ENCODE results near the gene DLX2. TPM values are rescaled to one million over a fixed set of nuclear protein-coding genes. Genes with fewer than 3 reads are reported as not detected.

The DLX2 gene
- total RNA-seq, 2 donors from 2014 or later = 0.45 TPM; not detected in 1

DNA sequence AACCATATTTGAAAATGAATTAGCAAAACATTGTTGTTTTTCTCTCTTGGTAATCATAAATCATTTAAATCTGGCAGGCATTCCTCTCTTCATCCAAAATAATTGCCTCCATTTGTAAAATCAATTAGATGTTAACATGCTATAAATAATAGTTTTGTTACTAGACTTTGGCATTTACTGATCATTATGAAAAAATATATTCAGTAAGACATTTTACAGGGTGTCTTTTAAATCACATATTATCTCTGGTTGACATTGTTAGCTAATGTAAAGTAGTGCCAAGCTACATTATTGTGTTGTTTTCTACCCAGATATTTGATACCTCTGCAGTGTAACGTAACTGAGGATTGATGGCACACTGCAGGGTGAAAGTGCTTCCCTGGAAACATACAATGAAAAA lies 49.2 kb downstream of the DLX2 start:
- intact Hi-C loops (cut with DNase I) = no loop called here
- H3K9me3 ChIP-seq = no peaks in the 10 kb centered on the region
- no peaks in the 10 kb centered on the region for H3K36me3 ChIP-seq
- no peaks in the 10 kb centered on the region for H3K4me1 ChIP-seq (replicated peaks)
- H3K4me3 ChIP-seq = no peak overlapping the region
- TF ChIP-seq, protein P1, sequence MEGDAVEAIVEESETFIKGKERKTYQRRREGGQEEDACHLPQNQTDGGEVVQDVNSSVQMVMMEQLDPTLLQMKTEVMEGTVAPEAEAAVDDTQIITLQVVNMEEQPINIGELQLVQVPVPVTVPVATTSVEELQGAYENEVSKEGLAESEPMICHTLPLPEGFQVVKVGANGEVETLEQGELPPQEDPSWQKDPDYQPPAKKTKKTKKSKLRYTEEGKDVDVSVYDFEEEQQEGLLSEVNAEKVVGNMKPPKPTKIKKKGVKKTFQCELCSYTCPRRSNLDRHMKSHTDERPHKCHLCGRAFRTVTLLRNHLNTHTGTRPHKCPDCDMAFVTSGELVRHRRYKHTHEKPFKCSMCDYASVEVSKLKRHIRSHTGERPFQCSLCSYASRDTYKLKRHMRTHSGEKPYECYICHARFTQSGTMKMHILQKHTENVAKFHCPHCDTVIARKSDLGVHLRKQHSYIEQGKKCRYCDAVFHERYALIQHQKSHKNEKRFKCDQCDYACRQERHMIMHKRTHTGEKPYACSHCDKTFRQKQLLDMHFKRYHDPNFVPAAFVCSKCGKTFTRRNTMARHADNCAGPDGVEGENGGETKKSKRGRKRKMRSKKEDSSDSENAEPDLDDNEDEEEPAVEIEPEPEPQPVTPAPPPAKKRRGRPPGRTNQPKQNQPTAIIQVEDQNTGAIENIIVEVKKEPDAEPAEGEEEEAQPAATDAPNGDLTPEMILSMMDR (IDR thresholded peaks at IDR 0.05) = no peak
- TF ChIP-seq POLR2AphosphoS5 (IDR thresholded peaks at IDR 0.05) (no peak), POLR2A (IDR thresholded peaks at IDR 0.05) (no peak)
- DNase-seq (ENCODE audit: low spot score) = no peak
- H3K27ac ChIP-seq = no peak overlapping the region
- H3K27me3 ChIP-seq (replicated peaks; ENCODE audit: insufficient read depth) = no peaks in the 10 kb centered on the region
- 56% methylated on average over 1 of the region's 1 CpG for WGBS

DNA sequence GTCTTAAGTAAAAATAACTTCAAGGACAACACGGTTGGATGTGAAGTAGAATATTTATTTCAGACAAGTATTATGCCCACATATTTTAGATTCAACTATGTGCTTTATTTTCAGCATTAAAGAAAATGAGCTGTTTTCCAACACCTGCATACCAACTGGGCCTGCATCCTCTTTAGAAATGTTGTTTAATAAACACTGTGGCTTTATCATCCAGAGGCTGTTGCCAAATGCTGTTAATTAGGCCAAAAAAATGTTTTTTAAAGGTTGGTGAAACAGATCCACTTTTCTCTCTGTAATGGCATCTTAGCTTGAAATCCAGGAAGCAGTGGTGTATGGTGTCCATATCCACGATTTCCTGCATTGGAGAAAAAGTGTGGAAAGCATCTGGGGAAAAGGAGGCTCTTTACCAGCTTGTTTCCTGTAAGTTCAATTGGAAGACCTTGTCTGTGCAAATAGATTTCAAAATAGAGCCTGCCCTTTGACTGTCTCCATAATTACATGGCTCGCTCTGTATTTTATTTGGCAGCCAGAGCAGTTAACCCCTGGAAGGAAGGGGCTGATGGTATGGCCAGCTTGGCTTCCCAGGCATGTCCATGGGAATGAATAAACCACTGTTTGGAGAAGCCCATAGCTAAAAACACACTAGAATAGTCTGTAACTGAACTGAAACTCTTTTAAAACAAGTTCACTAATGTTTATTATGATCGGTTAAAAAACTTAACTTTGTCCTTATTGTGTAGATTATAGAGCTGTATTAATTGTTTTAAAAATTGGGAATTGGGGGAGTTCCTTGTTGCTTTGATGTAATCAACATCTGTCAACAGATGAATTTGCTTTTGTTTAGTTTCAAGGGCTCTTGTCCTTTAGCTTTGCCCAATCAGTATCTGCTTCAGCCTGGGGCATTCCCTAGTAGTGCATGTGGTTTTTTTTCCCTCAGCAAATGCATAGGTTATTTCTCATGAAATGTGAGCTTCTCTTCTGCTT lies 50.4 kb downstream of the DLX2 start:
- Histone ChIP-seq H3K4me3 (no peak overlapping the region), H3K36me3 (no peaks in the 10 kb centered on the region), H3K9me3 (no peaks in the 10 kb centered on the region), H3K27ac (no peak overlapping the region), H3K4me1 (replicated peaks) (no peaks in the 10 kb centered on the region), H3K27me3 (replicated peaks; ENCODE audit: insufficient read depth) (no peaks in the 10 kb centered on the region)
- 69% methylated on average over 4 of the region's 4 CpGs for WGBS
- DNase-seq (ENCODE audit: low spot score) = no peak
- intact Hi-C loops (cut with DNase I) = no loop called here
- TF ChIP-seq POLR2A (IDR thresholded peaks at IDR 0.05) (no peak), POLR2AphosphoS5 (IDR thresholded peaks at IDR 0.05) (no peak)
- TF ChIP-seq, protein P1 (IDR thresholded peaks at IDR 0.05) = no peak

DNA sequence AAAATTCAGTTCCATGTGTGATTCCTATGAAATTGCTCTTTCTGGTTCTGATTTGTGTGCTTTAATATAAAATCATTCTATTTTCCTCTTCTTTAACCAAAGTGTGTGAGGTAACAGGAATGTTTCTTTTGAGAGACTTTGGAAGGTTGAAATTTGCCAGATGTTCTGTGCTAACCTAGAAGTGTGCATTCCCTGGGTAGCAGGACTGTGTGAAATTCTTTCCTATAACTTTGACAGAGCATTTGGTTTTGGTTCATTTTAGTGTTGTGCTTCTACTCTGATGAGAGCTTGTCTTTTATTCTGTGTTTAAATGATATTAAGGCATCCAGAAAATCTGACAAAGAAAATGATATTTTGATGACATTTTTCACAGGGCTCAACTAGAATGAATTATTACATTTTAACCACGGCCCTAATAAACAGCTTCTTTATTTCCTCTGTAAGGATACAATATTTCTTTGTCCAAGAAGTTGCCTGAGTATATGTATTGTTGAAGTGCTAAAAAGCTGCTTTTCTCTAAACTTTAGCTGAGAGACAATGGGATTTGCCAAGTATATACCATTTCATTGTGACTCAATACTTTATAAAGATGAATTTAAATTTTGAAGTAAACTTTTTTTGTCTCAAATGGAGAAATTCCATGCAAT lies 52.1 kb downstream of the DLX2 start:
- Histone ChIP-seq H3K4me3 (no peak overlapping the region), H3K27ac (no peak overlapping the region), H3K27me3 (replicated peaks; ENCODE audit: insufficient read depth) (no peaks in the 10 kb centered on the region), H3K9me3 (no peaks in the 10 kb centered on the region), H3K36me3 (no peaks in the 10 kb centered on the region), H3K4me1 (replicated peaks) (no peaks in the 10 kb centered on the region)
- WGBS = 79% methylated on average over 1 of the region's 1 CpG
- DNase-seq (ENCODE audit: low spot score) = no peak
- TF ChIP-seq POLR2AphosphoS5 (IDR thresholded peaks at IDR 0.05) (no peak), POLR2A (IDR thresholded peaks at IDR 0.05) (no peak)
- TF ChIP-seq, protein P1 (IDR thresholded peaks at IDR 0.05) = no peak
- intact Hi-C loops (cut with DNase I) = no loop called here

DNA sequence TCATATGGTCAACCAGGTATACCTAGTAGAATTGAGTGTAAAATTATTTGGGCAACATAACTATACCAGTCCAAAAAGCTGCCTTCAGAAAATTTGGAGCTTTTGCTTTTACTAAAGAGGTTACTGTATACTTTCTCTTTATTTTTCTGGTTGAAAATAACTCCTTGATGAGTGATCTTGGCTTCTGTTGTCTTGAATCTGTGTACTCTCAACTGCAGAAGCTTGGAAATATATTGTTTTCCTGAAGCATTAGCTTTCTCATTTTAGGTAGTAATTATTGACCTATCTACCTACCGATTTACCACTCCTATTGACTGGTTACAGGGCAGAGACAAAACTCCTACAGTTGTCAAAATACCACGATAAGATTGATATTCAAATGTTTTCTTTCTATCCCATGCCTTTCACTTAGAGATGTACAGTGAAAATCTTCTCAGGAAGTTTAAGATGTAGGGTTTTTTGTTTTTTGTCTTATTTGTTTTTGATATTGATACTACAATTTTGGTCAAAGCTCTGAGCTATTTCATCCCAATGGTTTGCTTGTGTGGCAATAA lies 53.1 kb downstream of the DLX2 start:
- no peaks in the 10 kb centered on the region for H3K9me3 ChIP-seq
- no peaks in the 10 kb centered on the region for H3K27me3 ChIP-seq (replicated peaks; ENCODE audit: insufficient read depth)
- intact Hi-C loops (cut with DNase I) = no loop called here
- H3K4me3 ChIP-seq = no peak overlapping the region
- H3K36me3 ChIP-seq = no peaks in the 10 kb centered on the region
- H3K27ac ChIP-seq = no peak overlapping the region
- WGBS = 99% methylated on average over 2 of the region's 2 CpGs
- no peak for DNase-seq (ENCODE audit: low spot score)
- TF ChIP-seq POLR2A (IDR thresholded peaks at IDR 0.05) (no peak), POLR2AphosphoS5 (IDR thresholded peaks at IDR 0.05) (no peak)
- TF ChIP-seq, protein P1 (IDR thresholded peaks at IDR 0.05) = no peak
- no peaks in the 10 kb centered on the region for H3K4me1 ChIP-seq (replicated peaks)

Other genes starting within 250 kb of the DLX2 start
- gene SLC25A12, start 208.7 kb downstream of the DLX2 start, total RNA-seq = 10 to 100 TPM; 23.5 to 33.9 TPM
- gene HAT1, start 180.4 kb downstream of the DLX2 start, total RNA-seq = 10 to 100 TPM; 30.6 to 41.9 TPM
- gene METAP1D, start 102.9 kb downstream of the DLX2 start, total RNA-seq = 10 to 100 TPM; 11.6 to 13.6 TPM
- 1 to 10 TPM in 1 of 2 donors, not detected in 1; 1.3 TPM for gene DLX1, start 17.4 kb downstream of the DLX2 start, total RNA-seq